H54 (cell line): ENCODE measurements around the gene TMEM207.

ENCODE experiments used
- DNase-seq: peaks from one replicate; pipeline ENCODE4 v3.0.0; 2011; ENCODE audit warnings: low spot score, mixed read lengths; ENCODE audit not compliant: insufficient read length
- FAIRE-seq: peaks from 3 replicates; lab custom pipeline; 2011; peaks lifted over from hg19 to GRCh38; lab: Jason Lieb, UNC
- POLR2A ChIP-seq: IDR thresholded peaks from 2 replicates; pipeline ENCODE4 v1.6.1; 2011; ENCODE audit warnings: low read depth, mild to moderate bottlenecking, low read length

The TMEM207 gene

GRCh38 chr3:190467922-190468321, 18.2 kb upstream of the TMEM207 start:
- FAIRE-seq = no peak
- DNase-seq = no peak

GRCh38 chr3:190458040-190458439, 8.3 kb upstream of the TMEM207 start:
- no peak for TF ChIP-seq POLR2A
- no peak for DNase-seq
- FAIRE-seq = peak; percentile 20

More at GRCh38 chr3:190467922-190468321, 18.2 kb upstream of the TMEM207 start:
- TF ChIP-seq POLR2A = no peak

DNA sequence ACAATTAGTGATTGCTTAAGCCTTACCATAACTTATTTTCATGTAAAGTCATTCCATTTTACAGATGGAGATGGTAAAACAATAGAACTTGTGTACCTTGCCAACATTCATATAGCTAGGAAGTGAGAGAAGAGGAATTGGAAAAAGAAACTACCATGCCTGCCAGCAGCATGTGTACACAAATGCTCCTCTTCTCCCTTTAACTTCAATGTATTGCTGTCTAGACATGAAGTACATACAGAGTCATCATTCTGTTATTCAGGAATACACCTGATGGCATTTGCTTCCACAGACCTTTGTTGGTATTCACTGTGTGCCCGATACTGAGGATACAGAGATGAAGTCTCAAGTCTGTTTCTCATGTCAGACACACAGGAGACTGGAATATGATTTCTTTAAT, 7.1 kb upstream of the TMEM207 start:
- TF ChIP-seq POLR2A = no peak
- FAIRE-seq (peak; percentile 43), DNase-seq (no peak)

- TF ChIP-seq POLR2A = no peak
- DNase-seq (no peak), FAIRE-seq (no peak)
These were observed 6.1 kb upstream of the TMEM207 start for GRCh38 chr3:190455828-190456227.

- peak; percentile 27 for FAIRE-seq
- no peak for DNase-seq
- no peak for TF ChIP-seq POLR2A
These were observed 1.4 kb downstream of the TMEM207 start for GRCh38 chr3:190448256-190448655.

DNA sequence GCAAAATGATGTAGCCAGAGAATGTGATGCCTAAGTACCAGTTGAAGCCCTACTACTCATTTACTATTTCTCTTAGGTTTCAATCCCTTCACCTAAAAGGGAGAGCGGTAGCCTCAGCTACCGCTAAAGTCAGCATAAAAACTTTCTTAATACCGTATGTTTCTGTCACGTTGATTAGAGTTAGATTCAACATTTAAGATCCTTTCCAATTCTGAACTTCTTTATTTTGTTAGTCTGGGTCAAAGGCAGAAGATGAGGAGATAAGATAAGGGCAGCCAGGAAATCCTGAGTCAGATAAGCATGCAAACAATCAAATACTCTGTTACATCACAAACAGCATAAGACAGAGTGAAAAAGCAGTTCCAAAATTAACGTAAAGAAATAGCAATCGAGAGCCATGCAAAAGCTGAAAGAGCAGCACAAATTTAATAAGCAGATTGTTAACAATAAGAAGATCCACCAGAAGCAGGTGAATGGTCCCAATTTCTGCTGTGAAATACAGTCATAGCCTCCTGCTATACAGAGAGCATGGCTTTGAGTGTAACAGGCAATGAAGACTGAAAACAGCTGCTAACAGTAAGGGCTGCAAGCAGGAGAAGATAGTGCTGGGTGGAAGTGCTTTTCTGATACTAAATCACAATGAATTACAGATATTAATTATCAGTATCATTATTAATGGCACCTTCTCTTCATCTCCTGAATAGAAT, 3.0 kb downstream of the TMEM207 start:
- no peak for TF ChIP-seq POLR2A
- FAIRE-seq (peak; percentile 64), DNase-seq (no peak)

GRCh38 chr3:190444576-190445145, 5.0 kb downstream of the TMEM207 start:
- peak; percentile 69 for FAIRE-seq
- no peak for DNase-seq
- TF ChIP-seq POLR2A = no peak

DNA sequence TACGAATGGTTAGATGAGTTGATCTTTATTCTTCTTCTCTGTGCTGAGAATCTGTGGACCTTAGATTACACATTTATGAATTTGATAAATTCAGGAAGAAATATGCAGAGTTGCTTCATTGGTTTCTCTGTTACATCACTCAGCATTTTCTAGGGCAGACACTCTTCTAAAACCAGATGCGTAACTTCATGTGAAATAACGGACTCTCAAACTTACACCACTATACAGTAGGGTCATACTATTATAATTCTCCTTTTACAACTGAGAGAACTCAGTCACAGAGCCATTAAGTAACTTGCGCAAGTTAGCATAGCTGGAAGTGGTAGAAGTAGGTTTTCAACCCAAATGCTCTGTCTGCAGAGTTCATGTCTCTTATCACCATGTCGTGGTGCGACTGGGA, 5.7 kb downstream of the TMEM207 start:
- FAIRE-seq = peak; percentile 78
- TF ChIP-seq POLR2A = no peak
- no peak for DNase-seq

DNA sequence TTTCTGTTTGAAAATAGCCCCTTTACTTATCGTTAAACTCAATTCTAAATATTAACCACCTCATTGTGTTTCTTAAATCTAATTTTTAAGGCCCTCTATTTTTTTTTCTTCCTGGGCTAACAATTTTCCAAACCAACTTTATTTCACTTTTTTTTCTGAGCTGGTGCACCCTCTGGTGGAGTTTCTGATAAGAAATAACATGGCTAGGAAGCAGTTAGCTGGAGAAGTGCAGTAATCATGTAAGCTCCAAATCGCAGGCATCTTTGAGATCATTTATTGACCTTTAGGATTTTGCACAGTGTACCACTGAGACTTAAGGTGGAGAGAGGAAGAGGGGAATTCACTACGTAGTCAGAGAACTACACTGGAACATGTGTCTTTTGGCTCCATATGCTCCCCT, 6.4 kb downstream of the TMEM207 start:
- DNase-seq (peak; percentile 5), FAIRE-seq (peak; percentile 93)
- TF ChIP-seq POLR2A = no peak

- DNase-seq (no peak), FAIRE-seq (peak; percentile 85)
- no peak for TF ChIP-seq POLR2A
These were observed 7.5 kb downstream of the TMEM207 start for GRCh38 chr3:190442240-190442639.

DNA sequence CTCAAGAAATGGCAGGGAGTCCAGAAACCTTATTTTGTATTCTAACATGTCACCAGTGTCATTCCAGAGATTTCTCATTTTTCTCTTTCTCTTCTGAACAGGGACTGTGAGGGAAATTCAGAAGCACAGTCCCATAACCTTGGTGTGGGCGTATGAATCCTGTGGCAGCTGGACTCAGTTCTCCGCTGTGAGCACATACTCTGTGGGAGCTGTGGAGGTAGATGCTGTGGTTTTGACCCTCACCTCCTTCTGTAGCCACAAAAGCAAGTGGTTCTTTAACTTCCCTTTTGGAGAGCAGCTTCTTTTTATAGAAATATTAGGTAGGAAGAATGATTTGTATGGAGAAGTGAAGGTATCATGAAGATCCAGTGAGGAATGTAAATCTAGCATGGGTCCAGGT, 13.4 kb downstream of the TMEM207 start:
- TF ChIP-seq POLR2A = no peak
- no peak for FAIRE-seq
- DNase-seq = no peak

- DNase-seq (no peak), FAIRE-seq (no peak)
These were observed 14.1 kb downstream of the TMEM207 start for GRCh38 chr3:190435618-190436017.

DNA sequence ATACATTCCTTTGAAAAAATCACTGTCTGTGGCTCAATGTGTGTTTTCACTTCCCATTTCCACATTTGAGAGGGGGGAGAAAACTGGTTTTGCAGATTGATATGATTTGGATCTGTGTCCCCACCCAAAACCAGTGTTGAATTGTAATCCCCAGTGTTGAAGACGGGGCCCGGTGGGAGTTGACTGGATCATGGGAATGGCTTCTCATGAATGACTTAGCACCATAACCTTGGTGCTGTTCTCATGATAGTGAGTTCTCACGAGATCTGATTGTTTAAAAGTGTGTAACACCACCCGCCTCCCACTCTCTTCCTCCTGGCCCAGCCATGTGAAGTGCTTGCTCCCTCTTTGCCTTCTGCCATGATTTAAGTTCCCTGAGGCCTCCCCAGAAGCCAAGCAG, 16.1 kb downstream of the TMEM207 start:
- DNase-seq (no peak), FAIRE-seq (no peak)
- no peak for TF ChIP-seq POLR2A

More at GRCh38 chr3:190435618-190436017, 14.1 kb downstream of the TMEM207 start:
- TF ChIP-seq POLR2A = no peak

- TF ChIP-seq POLR2A = no peak
- peak; percentile 90 for FAIRE-seq
- no peak for DNase-seq
These were observed 17.5 kb downstream of the TMEM207 start for GRCh38 chr3:190432216-190432615.

- no peak for TF ChIP-seq POLR2A
- FAIRE-seq (no peak), DNase-seq (no peak)
These were observed 18.8 kb downstream of the TMEM207 start for GRCh38 chr3:190430906-190431305.
